K562 (cell line): ENCODE results near the gene EGFL7. TPM values are rescaled to one million over a fixed set of nuclear protein-coding genes. Genes with fewer than 3 reads are reported as not detected.

ENCODE experiments used
- ARID2 ChIP-seq: fragments of 450-650 bp; IDR thresholded peaks from 2 replicates; pipeline ENCODE4 v1.6.1; 2017; ENCODE audit warnings: antibody characterized with exemption, mild to moderate bottlenecking
- CCAR2 ChIP-seq: fragments of 200-400 bp; formaldehyde crosslinking; IDR thresholded peaks from 2 replicates; pipeline ENCODE4 v1.6.1; 2017; ENCODE audit warnings: mild to moderate bottlenecking, low read depth, low read length
- CTCF ChIP-seq, 3 experiments: IDR thresholded peaks in 2 of 3; conservative IDR thresholded peaks in 1 of 3; 2 replicates each; pipeline ENCODE4 v1.5.1; 2011 to 2012; ENCODE audit warnings: low read length in 3 of 3, mild to moderate bottlenecking in 3 of 3, control low read depth in 2 of 3, improper control_type of control experiment in 1 of 3, inconsistent platforms in 1 of 3, low read depth in 1 of 3, mixed read lengths in 1 of 3, moderate library complexity in 1 of 3; ENCODE audit not compliant: insufficient read depth in 2 of 3
- E2F8 ChIP-seq: fragments of 450-650 bp; IDR thresholded peaks from 2 replicates; pipeline ENCODE4 v1.7.1; 2018; ENCODE audit warnings: mild to moderate bottlenecking, low read depth; ENCODE audit not compliant: partially characterized antibody
- ETV5 ChIP-seq: sonication (generic); formaldehyde crosslinking; IDR thresholded peaks from 2 replicates; pipeline ENCODE4 v1.4.0; 2020; ENCODE audit warnings: low read depth, mild to moderate bottlenecking, missing genetic modification reagents
- MXI1 ChIP-seq: IDR thresholded peaks from 2 replicates; pipeline ENCODE4 v1.6.1; 2011; ENCODE audit warnings: low read depth, mild to moderate bottlenecking, improper control_type of control experiment, low read length
- NFE2 ChIP-seq: IDR thresholded peaks from 2 replicates; pipeline ENCODE4 v1.6.1; 2014; ENCODE audit warnings: antibody characterized with exemption, low read depth
- NR2C1 ChIP-seq, 2 experiments: fragments of 450-650 bp; IDR thresholded peaks; 2 replicates each; pipeline ENCODE4 v1.6.1; 2017; ENCODE audit warnings: mild to moderate bottlenecking in 2 of 2, antibody characterized with exemption in 1 of 2, inconsistent platforms in 1 of 2, missing compliant biosample characterization in 1 of 2, missing genetic modification characterization in 1 of 2
- SETDB1 ChIP-seq: IDR thresholded peaks from one replicate; pipeline ENCODE4 v1.6.1; 2012; ENCODE audit warnings: low read length, control low read depth, inconsistent platforms
- SFPQ ChIP-seq: fragments of 200-400 bp; formaldehyde crosslinking; IDR thresholded peaks from 2 replicates; pipeline ENCODE4 v1.6.1; 2017; ENCODE audit warnings: mild to moderate bottlenecking, low read depth, low read length, moderate library complexity
- SMARCA5 ChIP-seq: fragments of 450-650 bp; IDR thresholded peaks from 2 replicates; pipeline ENCODE4 v1.6.1; 2016
- SRF ChIP-seq, 2 experiments: fragments of 250-450, 450-650 bp in 1 of 2; sonication (Bioruptor Pico) in 1 of 2; sonication (generic) in 1 of 2; formaldehyde crosslinking; IDR thresholded peaks; 2 replicates each; pipeline versions ENCODE4 v1.5.0 to v1.5.1; 2020 to 2022; ENCODE audit warnings: mild to moderate bottlenecking in 1 of 2, missing genetic modification reagents in 1 of 2
- STAT6 ChIP-seq: sonication (generic); formaldehyde crosslinking; IDR thresholded peaks from 2 replicates; pipeline ENCODE4 v1.8.1; 2023; ENCODE audit warnings: mild to moderate bottlenecking, missing genetic modification reagents
- TEAD1 ChIP-seq, 2 experiments: fragments of 450-650 bp in 1 of 2; sonication (generic) in 1 of 2; formaldehyde crosslinking; IDR thresholded peaks; 2 replicates each; pipeline versions ENCODE4 v1.4.0 to v1.8.0; 2020 to 2022; ENCODE audit warnings: mild to moderate bottlenecking in 2 of 2, missing genetic modification reagents in 1 of 2
- TRIM24 ChIP-seq, 2 experiments: fragments of 450-650 bp; IDR thresholded peaks; 2 replicates each; pipeline ENCODE4 v1.6.1; 2016
- ZBTB17 ChIP-seq: fragments of 450-650 bp; formaldehyde crosslinking; IDR thresholded peaks from 2 replicates; pipeline ENCODE4 v1.4.0; 2020; ENCODE audit warnings: mild to moderate bottlenecking
- ZNF76 ChIP-seq: fragments of 250-450 bp; sonication (Bioruptor Pico); IDR thresholded peaks from 2 replicates; pipeline ENCODE4 v1.4.0; 2020; ENCODE audit warnings: mild to moderate bottlenecking, moderate library complexity, borderline replicate concordance
- polyA plus RNA-seq, 8 experiments: library from polyadenylated mRNA; depleted of rRNA in 4 of 8; stranded (reverse) in 5 of 8; unstranded in 3 of 8; fragments of >200 nt; fragmentation: Nextera tagmentation in 2 of 8; fragmentation: Illumina TruSeq in 1 of 8; extraction: Ambion mirVana in 2 of 8; extraction: Trizol in 1 of 8; gene quantifications; 2 replicates each; pipeline versions ENCODE4 v1.2.1 to v1.2.3, GENCODE V29; 2011 to 2014; ENCODE audit warnings: inconsistent platforms in 1 of 8, missing spikeins in 1 of 8
- total RNA-seq, 7 experiments: library from RNA; depleted of rRNA in 6 of 7; stranded (reverse); fragments of >200 nt in 6 of 7; fragmentation: Illumina TruSeq in 2 of 7; extraction: Trizol in 2 of 7; gene quantifications; 2 replicates each; pipeline versions ENCODE4 v1.2.1 to v1.2.3, GENCODE V29; 2011 to 2021; ENCODE audit warnings: low replicate concordance in 1 of 7

EGFL7 gene
- total and polyA plus RNA-seq, 9 of the 15 experiments (the other 6 are each of a cell fraction or from before 2014, with no cell fraction given), result 1.5 to 286 (median 55.5) TPM

GRCh38 chr9:136625101-136626065, 37.3 kb upstream of the EGFL7 start (continued):
- TF ChIP-seq SMARCA5, result no peak
- TF ChIP-seq SETDB1, result no peak
- peak; percentile 87 for TF ChIP-seq ARID2
- TF ChIP-seq ETV5 (CRISPR knock-in tag), result no peak
- TF ChIP-seq CTCF (IDR thresholded peaks at IDR 0.05 in 2 of 3, conservative IDR thresholded peaks at IDR 0.05 in 1 of 3; ENCODE audit: insufficient read depth in 2 of 3, low read depth in 1 of 3, low read length in 3 of 3), result peak; percentile 51 to 67 (median 61); a peak in 5 of 6 replicates
- no peak for TF ChIP-seq STAT6 (CRISPR knock-in tag)
- TF ChIP-seq NR2C1 (IDR thresholded peaks at IDR 0.05), result no peak; the same call in 1 of the 2 replicates
- peak; percentile 53 for TF ChIP-seq NR2C1 (tag; IDR thresholded peaks at IDR 0.05)
- TF ChIP-seq SRF (CRISPR knock-in tag; IDR thresholded peaks at IDR 0.05), result no peak
- TF ChIP-seq ZBTB17 (CRISPR knock-in tag), result no peak
- no peak for TF ChIP-seq TRIM24 (IDR thresholded peaks at IDR 0.05)
- no peak for TF ChIP-seq ZNF76
- TF ChIP-seq NFE2, result no peak
- no peak for TF ChIP-seq TEAD1 (CRISPR knock-in tag; IDR thresholded peaks at IDR 0.05)
- no peak for TF ChIP-seq MXI1
- TF ChIP-seq E2F8, result no peak
- TF ChIP-seq SFPQ, result no peak
- no peak for TF ChIP-seq CCAR2
